ENCODE data around the gene TM4SF20. TPM values are rescaled to one million over a fixed set of nuclear protein-coding genes. Genes with fewer than 3 reads are reported as not detected.
A peak's percentile ranks its signal among the peaks of the same experiment; 100 is the strongest.

TM4SF20 gene
- total RNA-seq, 2 experiments from 2014 or later = not detected

DNA sequence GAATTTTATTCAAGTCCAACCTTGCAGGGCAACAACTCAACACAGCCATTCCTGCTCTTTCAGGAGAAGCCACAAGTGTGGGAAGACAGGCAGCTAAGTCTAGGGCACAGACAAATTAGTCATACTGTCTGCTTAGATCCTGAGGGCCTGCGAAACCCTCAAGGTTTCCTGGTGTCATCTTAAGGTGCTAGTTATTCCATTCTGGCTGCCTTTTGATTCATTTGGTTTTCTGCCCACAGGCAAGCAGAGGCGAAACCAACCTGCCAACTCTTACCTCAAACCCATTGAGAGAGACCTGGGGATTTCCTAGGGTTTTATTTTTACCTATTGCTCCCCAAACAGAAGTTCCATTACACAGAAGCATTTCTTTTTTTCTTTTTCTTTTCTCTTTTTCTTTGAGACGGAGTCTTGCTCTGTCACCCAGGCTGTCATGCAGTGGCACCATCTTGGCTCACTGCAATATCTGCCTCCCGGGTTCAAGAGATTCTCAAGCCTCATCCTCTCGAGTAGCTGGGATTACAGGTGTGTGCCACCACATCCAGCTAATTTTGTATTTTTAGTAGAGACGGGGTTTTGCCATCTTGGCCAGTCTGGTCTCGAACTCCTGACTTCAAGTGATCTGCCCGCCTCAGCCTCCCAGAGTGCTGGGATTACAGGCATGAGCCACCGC, 32.3 kb upstream of the TM4SF20 start:
- ChIA-PET CTCF (interaction anchor here (0.8 to 1.4 kb wide), 5 partner anchors 10 to 142 kb away, joined by 3 to 5 read pairs (median 3); no protein-coding TSS in a partner anchor), POLR2A (interaction anchor here (1.8 to 2.4 kb wide), 4 partner anchors 49 to 62 kb away, joined by 4 to 22 read pairs (median 8); no protein-coding TSS in a partner anchor)
- Mint-ChIP-seq H3K4me1 (ENCODE audit: low read depth) (peaks cover 57% of the 10 kb centered on the region), H3K36me3 (no peaks in the 10 kb centered on the region), H3K27ac (peak overlapping the region; percentile 89), H3K4me3 (peak overlapping the region; percentile 11), H3K27me3 (no peaks in the 10 kb centered on the region), H3K9me3 (no peaks in the 10 kb centered on the region)
- peak; percentile 81 for DNase-seq
- intact Hi-C loops (cut with micrococcal nuclease) = loop anchor here (1.0 to 5.0 kb wide), 6 partner anchors 37 to 574 kb away; partner anchors contain the start of genes MFF and RHBDD1

GRCh38 chr2:227410191-227410590, 31.1 kb upstream of the TM4SF20 start:
- no peak for DNase-seq
- Mint-ChIP-seq H3K9me3 (no peaks in the 10 kb centered on the region), H3K4me1 (ENCODE audit: low read depth) (peaks cover 57% of the 10 kb centered on the region), H3K4me3 (no peak overlapping the region), H3K27me3 (no peaks in the 10 kb centered on the region), H3K36me3 (no peaks in the 10 kb centered on the region), H3K27ac (no peak overlapping the region)
- intact Hi-C loops (cut with micrococcal nuclease) = loop anchor here (5.0 kb wide), 3 partner anchors 83 to 573 kb away; partner anchors contain the start of genes MFF and RHBDD1
- CTCF ChIA-PET = interaction anchor here (0.7 to 1.6 kb wide), 7 partner anchors 8 to 356 kb away, joined by 3 to 4 read pairs (median 3); no protein-coding TSS in a partner anchor
- POLR2A ChIA-PET = interaction anchor here (1.8 to 2.4 kb wide), 4 partner anchors 50 to 63 kb away, joined by 4 to 22 read pairs (median 8); no protein-coding TSS in a partner anchor

DNA sequence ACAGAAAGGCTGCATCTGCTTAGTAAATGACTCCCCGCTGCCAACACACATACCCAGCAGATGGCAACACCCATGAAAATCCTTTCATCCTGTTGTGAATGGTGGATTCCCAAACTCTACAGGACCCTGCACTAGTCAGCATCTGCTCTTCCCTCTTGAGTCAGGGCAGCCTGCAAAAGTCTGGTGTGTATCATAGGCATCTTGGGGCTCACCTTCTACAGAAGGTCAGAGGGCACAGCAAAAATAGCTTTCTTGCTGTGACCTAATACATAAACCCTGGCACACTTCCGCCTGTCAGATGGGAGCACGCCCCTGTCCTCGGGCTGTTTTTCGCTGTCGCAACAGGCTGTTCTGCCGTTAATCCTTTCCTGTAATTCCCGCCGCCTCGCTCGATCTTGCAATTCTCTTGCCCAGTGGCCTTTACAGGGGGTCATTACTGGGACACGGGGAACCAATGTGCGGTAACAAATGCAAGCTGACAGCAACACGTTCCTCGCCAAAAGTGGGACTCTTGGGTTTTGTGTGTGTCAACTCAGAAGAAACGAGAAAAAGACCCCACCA, 28.6 kb upstream of the TM4SF20 start:
- CTCF ChIA-PET = interaction anchor here (0.8 to 3.7 kb wide), 5 partner anchors 9 to 359 kb away, joined by 3 to 25 read pairs (median 12); partner anchors contain the start of gene AGFG1
- DNase-seq = no peak
- no peak overlapping the region for H3K4me3 Mint-ChIP-seq
- H3K9me3 Mint-ChIP-seq = no peaks in the 10 kb centered on the region
- no peaks in the 10 kb centered on the region for H3K27me3 Mint-ChIP-seq
- intact Hi-C loops (cut with micrococcal nuclease) = loop anchor here (10.0 kb wide), 1 partner anchor 167 kb away; no protein-coding TSS in a partner anchor
- no peak overlapping the region for H3K27ac Mint-ChIP-seq
- peaks cover 45% of the 10 kb centered on the region for H3K4me1 Mint-ChIP-seq (ENCODE audit: low read depth)
- no peaks in the 10 kb centered on the region for H3K36me3 Mint-ChIP-seq
- POLR2A ChIA-PET = interaction anchor here (1.0 kb wide), 1 partner anchor 55 kb away, joined by 3 read pairs; no protein-coding TSS in a partner anchor

- ChIA-PET CTCF (interaction anchor here (0.7 to 3.7 kb wide), 22 partner anchors 8 to 399 kb away, joined by 3 to 25 read pairs (median 3); partner anchors contain the start of gene AGFG1), POLR2A (interaction anchor here (1.0 kb wide), 1 partner anchor 57 kb away, joined by 3 read pairs; no protein-coding TSS in a partner anchor)
- DNase-seq = no peak
- no peak overlapping the region for H3K4me3 Mint-ChIP-seq
- intact Hi-C loops (cut with micrococcal nuclease) = loop anchor here (1.0 to 10.0 kb wide), 2 partner anchors 168 to 360 kb away; no protein-coding TSS in a partner anchor
- no peak overlapping the region for H3K27ac Mint-ChIP-seq
- H3K36me3 Mint-ChIP-seq = no peaks in the 10 kb centered on the region
- H3K4me1 Mint-ChIP-seq (ENCODE audit: low read depth) = peaks cover 34% of the 10 kb centered on the region
- no peaks in the 10 kb centered on the region for H3K27me3 Mint-ChIP-seq
- H3K9me3 Mint-ChIP-seq = no peaks in the 10 kb centered on the region
Observed at GRCh38 chr2:227406177-227407031, 27.3 kb upstream of the TM4SF20 start.

DNA sequence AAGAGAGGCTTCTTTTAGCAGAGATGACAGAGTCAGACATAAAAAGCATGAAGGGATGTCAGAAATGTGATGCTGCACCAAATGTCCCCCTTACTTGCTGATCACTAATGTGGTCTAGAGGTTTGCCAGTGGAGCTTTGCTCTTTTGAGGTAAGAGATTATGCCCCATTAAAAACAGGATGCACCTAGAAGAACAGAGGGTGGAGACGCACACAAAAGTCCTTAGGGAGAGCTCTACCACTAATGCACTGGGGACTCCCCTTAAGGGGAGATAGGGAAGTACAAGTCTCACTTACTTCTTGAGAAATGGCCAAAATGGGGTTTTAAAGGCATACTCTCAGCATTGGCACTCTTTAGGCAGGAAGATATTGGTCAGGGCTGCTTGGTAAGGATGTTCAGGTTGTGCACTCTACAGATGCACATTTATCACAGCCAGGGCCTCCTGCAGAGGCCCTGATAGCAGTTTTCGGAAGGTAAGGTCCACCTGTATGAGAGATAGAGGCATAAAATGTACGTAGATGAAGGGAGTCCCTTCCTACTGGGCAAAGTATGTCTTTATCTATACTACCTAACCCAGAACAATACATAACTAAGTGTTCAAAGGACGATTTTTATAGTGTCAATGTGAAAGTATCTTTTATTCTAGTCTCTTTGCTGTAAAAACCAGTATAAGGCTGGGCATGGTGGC, 25.6 kb upstream of the TM4SF20 start:
- DNase-seq = no peak
- Mint-ChIP-seq H3K4me3 (no peak overlapping the region), H3K36me3 (no peaks in the 10 kb centered on the region), H3K27ac (no peak overlapping the region), H3K4me1 (ENCODE audit: low read depth) (peaks cover 21% of the 10 kb centered on the region), H3K9me3 (no peaks in the 10 kb centered on the region), H3K27me3 (no peaks in the 10 kb centered on the region)
- POLR2A ChIA-PET = no interaction called here
- intact Hi-C loops (cut with micrococcal nuclease) = loop anchor here (10.0 kb wide), 1 partner anchor 170 kb away; no protein-coding TSS in a partner anchor
- CTCF ChIA-PET = interaction anchor here (2.7 to 3.7 kb wide), 2 partner anchors 59 to 361 kb away, joined by 17 to 25 read pairs; no protein-coding TSS in a partner anchor

DNA sequence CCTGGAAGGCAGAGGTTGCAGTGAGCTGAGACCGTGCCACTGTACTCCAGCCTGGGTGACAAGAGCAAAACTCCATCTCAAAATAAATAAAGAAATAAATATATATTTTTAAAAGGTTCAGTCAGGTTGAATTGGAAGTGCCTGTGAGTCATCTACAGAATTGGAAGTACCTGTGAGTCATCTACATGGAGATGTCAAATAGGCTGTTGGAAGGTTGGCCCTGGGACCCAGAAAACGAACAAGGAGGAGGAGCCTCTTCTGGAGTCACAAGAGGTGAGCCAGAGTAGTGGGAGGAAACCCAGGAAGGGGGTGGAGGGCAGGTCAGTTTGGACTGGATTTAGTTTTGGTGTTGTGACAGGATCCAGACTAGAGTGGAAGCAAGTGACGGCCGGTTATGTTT, 23.9 kb upstream of the TM4SF20 start:
- ChIA-PET CTCF (interaction anchor here (1.6 kb wide), 1 partner anchor 363 kb away, joined by 4 read pairs; no protein-coding TSS in a partner anchor), POLR2A (no interaction called here)
- no peak overlapping the region for H3K27ac Mint-ChIP-seq

GRCh38 chr2:227402321-227402720, 23.2 kb upstream of the TM4SF20 start:
- Mint-ChIP-seq H3K4me1 (ENCODE audit: low read depth) (peaks cover 26% of the 10 kb centered on the region), H3K27ac (no peak overlapping the region), H3K36me3 (no peaks in the 10 kb centered on the region), H3K27me3 (no peaks in the 10 kb centered on the region), H3K9me3 (no peaks in the 10 kb centered on the region), H3K4me3 (no peak overlapping the region)
- POLR2A ChIA-PET = no interaction called here
- CTCF ChIA-PET = interaction anchor here (1.2 to 1.9 kb wide), 3 partner anchors 8 to 364 kb away, joined by 3 to 5 read pairs (median 4); no protein-coding TSS in a partner anchor
- no peak for DNase-seq
- intact Hi-C loops (cut with micrococcal nuclease) = loop anchor here (10.0 kb wide), 1 partner anchor 172 kb away; no protein-coding TSS in a partner anchor

More for the DNA sequence above, 23.9 kb upstream of the TM4SF20 start:
- DNase-seq = no peak
- intact Hi-C loops (cut with micrococcal nuclease) = loop anchor here (10.0 kb wide), 1 partner anchor 172 kb away; no protein-coding TSS in a partner anchor
- Mint-ChIP-seq H3K27me3 (no peaks in the 10 kb centered on the region), H3K4me1 (ENCODE audit: low read depth) (peaks cover 22% of the 10 kb centered on the region), H3K36me3 (no peaks in the 10 kb centered on the region), H3K9me3 (no peaks in the 10 kb centered on the region), H3K4me3 (no peak overlapping the region)

DNA sequence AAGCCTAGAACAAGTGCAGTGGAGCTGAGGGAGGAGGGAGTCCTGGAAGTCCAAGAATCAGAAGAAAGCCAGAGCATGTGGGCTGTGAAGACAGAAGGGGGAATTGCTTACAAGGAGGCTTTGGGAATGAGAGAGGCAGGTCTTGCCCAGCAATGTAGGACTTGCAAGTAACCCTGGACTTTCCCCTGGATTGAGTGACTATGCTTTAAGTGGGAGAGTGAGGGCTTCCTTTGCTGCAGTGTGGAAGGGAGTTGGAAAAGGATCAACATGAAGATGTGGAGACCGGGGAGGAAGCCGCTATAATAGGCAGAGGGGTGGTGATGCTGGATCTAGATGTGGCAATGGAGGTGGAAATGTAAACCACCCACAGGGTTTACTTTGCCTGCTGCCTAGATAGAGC, 22.4 kb upstream of the TM4SF20 start:
- H3K36me3 Mint-ChIP-seq = no peaks in the 10 kb centered on the region
- peaks cover 22% of the 10 kb centered on the region for H3K4me1 Mint-ChIP-seq (ENCODE audit: low read depth)
- no peaks in the 10 kb centered on the region for H3K9me3 Mint-ChIP-seq
- ChIA-PET POLR2A (interaction anchor here (0.6 kb wide), 2 partner anchors 12 to 423 kb away, joined by 3 read pairs; no protein-coding TSS in a partner anchor), CTCF (interaction anchor here (0.7 to 1.9 kb wide), 5 partner anchors 9 to 257 kb away, joined by 3 to 5 read pairs (median 3); no protein-coding TSS in a partner anchor)
- H3K4me3 Mint-ChIP-seq = no peak overlapping the region
- intact Hi-C loops (cut with micrococcal nuclease) = loop anchor here (10.0 kb wide), 1 partner anchor 173 kb away; no protein-coding TSS in a partner anchor
- DNase-seq = no peak
- H3K27ac Mint-ChIP-seq = no peak overlapping the region
- no peaks in the 10 kb centered on the region for H3K27me3 Mint-ChIP-seq

DNA sequence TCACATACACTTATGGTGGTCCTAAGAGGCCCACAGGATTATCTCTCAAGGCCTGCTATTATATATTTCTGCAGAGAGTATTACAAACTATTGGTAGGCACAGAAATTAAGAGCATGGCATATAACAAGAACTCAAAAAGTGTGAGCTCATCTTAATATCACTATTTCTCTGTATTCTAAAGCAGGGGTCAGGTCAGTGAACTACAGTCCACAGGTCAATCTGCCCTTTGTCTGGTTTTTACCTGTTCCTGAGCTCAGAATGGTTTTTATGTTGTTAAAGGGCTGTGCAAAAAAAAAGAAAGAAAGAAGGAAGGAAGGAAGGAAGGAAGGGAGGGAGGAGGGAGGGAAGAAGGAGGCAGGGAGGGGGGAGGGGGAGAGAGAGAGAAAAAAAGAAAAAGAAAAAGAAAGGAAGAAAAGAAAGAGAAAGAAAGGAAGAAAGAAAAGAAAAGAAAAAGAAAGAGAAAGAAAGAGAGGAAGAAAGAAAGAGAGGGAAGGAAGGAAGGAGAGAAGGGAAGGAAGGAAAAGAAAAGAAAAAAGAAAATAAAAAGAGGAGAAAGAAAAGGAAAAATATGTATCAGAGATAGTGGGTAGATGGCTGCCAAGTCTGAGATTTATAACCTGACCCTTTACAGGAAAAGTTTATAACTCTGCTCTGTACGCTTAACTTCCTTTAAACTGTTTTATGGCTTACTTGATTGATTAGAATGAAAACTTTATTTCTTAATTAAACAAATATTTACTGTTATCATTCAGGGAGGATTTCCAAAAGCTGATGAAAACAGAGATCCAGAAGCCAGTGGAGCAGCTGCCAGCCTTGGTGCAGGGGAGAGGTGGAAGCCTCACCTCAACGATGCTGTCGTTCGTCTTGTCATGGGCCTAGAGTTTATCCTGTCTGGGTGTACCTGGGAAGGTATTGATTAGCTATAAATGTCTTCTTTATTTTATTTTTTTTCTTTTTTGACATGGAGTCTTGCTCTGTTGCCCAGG, 19.9 kb upstream of the TM4SF20 start:
- no peak overlapping the region for H3K4me3 Mint-ChIP-seq
- no peak overlapping the region for H3K27ac Mint-ChIP-seq
- peaks cover 13% of the 10 kb centered on the region for H3K4me1 Mint-ChIP-seq (ENCODE audit: low read depth)
- H3K36me3 Mint-ChIP-seq = no peaks in the 10 kb centered on the region
- no peaks in the 10 kb centered on the region for H3K9me3 Mint-ChIP-seq
- DNase-seq = no peak
- H3K27me3 Mint-ChIP-seq = no peaks in the 10 kb centered on the region
- intact Hi-C loops (cut with micrococcal nuclease) = no loop called here
- CTCF ChIA-PET = interaction anchor here (0.6 to 0.8 kb wide), 2 partner anchors 8 to 11 kb away, joined by 3 read pairs; no protein-coding TSS in a partner anchor
- POLR2A ChIA-PET = no interaction called here

- H3K4me3 Mint-ChIP-seq = no peak overlapping the region
- no peak for DNase-seq
- CTCF ChIA-PET = interaction anchor here (1.5 kb wide), 1 partner anchor 16 kb away, joined by 4 read pairs; no protein-coding TSS in a partner anchor
- intact Hi-C loops (cut with micrococcal nuclease) = no loop called here
- H3K4me1 Mint-ChIP-seq (ENCODE audit: low read depth) = peaks cover 9% of the 10 kb centered on the region
- no peak overlapping the region for H3K27ac Mint-ChIP-seq
- no peaks in the 10 kb centered on the region for H3K36me3 Mint-ChIP-seq
- H3K9me3 Mint-ChIP-seq = no peaks in the 10 kb centered on the region
- H3K27me3 Mint-ChIP-seq = no peaks in the 10 kb centered on the region
- POLR2A ChIA-PET = no interaction called here
Observed at GRCh38 chr2:227397562-227397961, 18.5 kb upstream of the TM4SF20 start.

Measured in activated CD4-positive, alpha-beta memory T cell treated with anti-CD3 and anti-CD28 coated beads for 36 hours (primary cell).